Cardiac muscle cell (in vitro differentiated cells and primary cell): Measurements from ENCODE around the gene OR8B12. TPM values are rescaled to one million over a fixed set of nuclear protein-coding genes. Genes with fewer than 3 reads are reported as not detected.

Experiments
- DNase-seq, 2 donors: peaks; one replicate each; pipeline versions ENCODE4 v3.0.0 to v3.0.0-alpha.2; 2010 to 2017; ENCODE audit warnings: low read depth in 1 of 2, low spot score in 1 of 2
- H3K27ac ChIP-seq: fragments of 200-600 bp; sonication (generic); 2 replicates; pipeline ENCODE4 v1.5.1; 2016
- H3K27me3 ChIP-seq: fragments of 200-600 bp; sonication (generic); 2 replicates; pipeline ENCODE4 v1.6.0; 2016; ENCODE audit warnings: control low read depth
- H3K36me3 ChIP-seq: fragments of 200-600 bp; sonication (generic); 2 replicates; pipeline ENCODE4 v1.5.1; 2016; ENCODE audit warnings: control low read depth
- H3K4me1 ChIP-seq: fragments of 200-600 bp; sonication (generic); 2 replicates; pipeline ENCODE4 v1.8.1; 2017; ENCODE audit warnings: low read depth, mild to moderate bottlenecking, mixed run types
- H3K4me3 ChIP-seq: fragments of 200-600 bp; sonication (generic); 2 replicates; pipeline ENCODE4 v1.5.1; 2016; ENCODE audit warnings: mild to moderate bottlenecking
- H3K9me3 ChIP-seq: fragments of 200-600 bp; sonication (generic); 2 replicates; pipeline ENCODE4 v1.5.1; 2017; ENCODE audit warnings: low read depth, mild to moderate bottlenecking, control low read depth
- CTCF ChIP-seq: IDR thresholded peaks from 2 replicates; pipeline ENCODE4 v1.5.1; 2012; ENCODE audit warnings: low read depth, mild to moderate bottlenecking, low read length
- polyA plus RNA-seq: library from polyadenylated mRNA; unstranded; fragments of >200 nt; fragmentation: Nextera tagmentation; extraction: Ambion mirVana; gene quantifications from 2 replicates; pipeline ENCODE4 v1.2.1, GENCODE V29; 2016
- total RNA-seq: library from RNA; depleted of rRNA; stranded (reverse); fragments of >200 nt; gene quantifications from 2 replicates; pipeline ENCODE4 v1.2.3, GENCODE V29; 2016

The OR8B12 gene
- total and polyA plus RNA-seq, 2 experiments from 2014 or later = not detected

GRCh38 chr11:124570160-124570559 is 26.7 kb upstream of the OR8B12 start:
- H3K36me3 ChIP-seq = no peaks in the 10 kb centered on the region
- no peaks in the 10 kb centered on the region for H3K9me3 ChIP-seq
- no peak overlapping the region for H3K4me3 ChIP-seq
- H3K27ac ChIP-seq = no peak overlapping the region
- no peak for TF ChIP-seq CTCF
- no peaks in the 10 kb centered on the region for H3K4me1 ChIP-seq
- H3K27me3 ChIP-seq = no peaks in the 10 kb centered on the region
- no peak for DNase-seq

GRCh38 chr11:124569697-124570096 is 26.2 kb upstream of the OR8B12 start, which contains the start of gene OR8A1:
TSS of gene OR8A1 (plus strand) at chr11:124569997. CDS start at chr11:124570120, 123 bp downstream.
- Histone ChIP-seq H3K36me3 (no peaks in the 10 kb centered on the region), H3K9me3 (no peaks in the 10 kb centered on the region), H3K27ac (no peak within 1 kb of the TSS), H3K27me3 (no peaks in the 10 kb centered on the region), H3K4me3 (no peak within 1 kb of the TSS), H3K4me1 (no peaks in the 10 kb centered on the region)
- no peak for TF ChIP-seq CTCF
- DNase-seq = no peak

- DNase-seq = no peak
- no peak for TF ChIP-seq CTCF
- H3K27ac ChIP-seq = no peak overlapping the region
Observed at GRCh38 chr11:124556828-124557227, 13.4 kb upstream of the OR8B12 start.

GRCh38 chr11:124551987-124552386 is 8.5 kb upstream of the OR8B12 start:
- no peak overlapping the region for H3K4me3 ChIP-seq
- no peak for DNase-seq
- H3K27me3 ChIP-seq = no peaks in the 10 kb centered on the region
- H3K36me3 ChIP-seq = no peaks in the 10 kb centered on the region
- H3K9me3 ChIP-seq = no peaks in the 10 kb centered on the region
- H3K4me1 ChIP-seq = no peaks in the 10 kb centered on the region
- TF ChIP-seq CTCF = no peak
- no peak overlapping the region for H3K27ac ChIP-seq

More at GRCh38 chr11:124556828-124557227, 13.4 kb upstream of the OR8B12 start:
- no peaks in the 10 kb centered on the region for H3K27me3 ChIP-seq
- H3K36me3 ChIP-seq = no peaks in the 10 kb centered on the region
- H3K4me1 ChIP-seq = no peaks in the 10 kb centered on the region
- H3K4me3 ChIP-seq = no peak overlapping the region
- no peaks in the 10 kb centered on the region for H3K9me3 ChIP-seq

GRCh38 chr11:124551189-124551588 is 7.7 kb upstream of the OR8B12 start:
- Histone ChIP-seq H3K27ac (no peak overlapping the region), H3K36me3 (no peaks in the 10 kb centered on the region), H3K4me3 (no peak overlapping the region), H3K4me1 (no peaks in the 10 kb centered on the region), H3K27me3 (no peaks in the 10 kb centered on the region), H3K9me3 (no peaks in the 10 kb centered on the region)
- no peak for TF ChIP-seq CTCF
- DNase-seq = no peak

GRCh38 chr11:124543145-124543544 is 309 bp downstream of the OR8B12 start:
- no peak for TF ChIP-seq CTCF
- Histone ChIP-seq H3K4me3 (no peak overlapping the region), H3K4me1 (no peaks in the 10 kb centered on the region), H3K9me3 (no peaks in the 10 kb centered on the region), H3K36me3 (no peaks in the 10 kb centered on the region), H3K27me3 (peaks cover 3% of the 10 kb centered on the region), H3K27ac (no peak overlapping the region)
- DNase-seq = no peak
